HepG2 (cell line): Measurements from ENCODE around the gene CDKL2. TPM values are rescaled to one million over a fixed set of nuclear protein-coding genes. Genes with fewer than 3 reads are reported as not detected.
A peak's percentile ranks its signal among the peaks of the same experiment; 100 is the strongest.

Source experiments
- FOSL2 ChIP-seq: sonication (generic); formaldehyde crosslinking; IDR thresholded peaks from 2 replicates; pipeline ENCODE4 v1.4.0; 2020; ENCODE audit warnings: missing genetic modification reagents
- HOXA7 ChIP-seq: sonication (generic); formaldehyde crosslinking; IDR thresholded peaks from 2 replicates; pipeline ENCODE4 v1.8.1; 2022; ENCODE audit warnings: mild to moderate bottlenecking, missing genetic modification reagents, moderate library complexity
- PRMT3 ChIP-seq: sonication (generic); formaldehyde crosslinking; IDR thresholded peaks from 2 replicates; pipeline ENCODE4 v1.8.1; 2022; ENCODE audit warnings: low read depth, mild to moderate bottlenecking, moderate library complexity, missing genetic modification reagents, borderline replicate concordance
- SUZ12 ChIP-seq: fragments of 150-350 bp; IDR thresholded peaks from 2 replicates; pipeline ENCODE4 v1.6.1; 2014; ENCODE audit warnings: low read depth, low read length
- SYNCRIP ChIP-seq: fragments of 200-400 bp; formaldehyde crosslinking; IDR thresholded peaks from 2 replicates; pipeline ENCODE4 v1.6.1; 2018; ENCODE audit warnings: mild to moderate bottlenecking, low read depth, low read length; ENCODE audit not compliant: insufficient read depth
- TP53 ChIP-seq: sonication (generic); formaldehyde crosslinking; conservative IDR thresholded peaks from 2 replicates; pipeline ENCODE4 v1.4.0; 2020; ENCODE audit warnings: missing genetic modification reagents
- ZFYVE20 ChIP-seq: sonication (generic); formaldehyde crosslinking; IDR thresholded peaks from 2 replicates; pipeline ENCODE4 v1.8.0; 2023; ENCODE audit warnings: low read depth, mild to moderate bottlenecking, moderate library complexity, missing genetic modification reagents, borderline replicate concordance
- ZNF234 ChIP-seq: sonication (generic); formaldehyde crosslinking; conservative IDR thresholded peaks from 2 replicates; pipeline ENCODE4 v1.5.1; 2020; ENCODE audit warnings: mild to moderate bottlenecking, missing genetic modification reagents
- ZNF33A ChIP-seq: sonication (generic); formaldehyde crosslinking; IDR thresholded peaks from 2 replicates; pipeline ENCODE4 v1.5.1; 2020; ENCODE audit warnings: missing genetic modification reagents, mild to moderate bottlenecking, moderate library complexity, borderline replicate concordance
- ZNF34 ChIP-seq: sonication (generic); formaldehyde crosslinking; IDR thresholded peaks from 2 replicates; pipeline ENCODE4 v1.4.0; 2020; ENCODE audit warnings: mild to moderate bottlenecking, missing genetic modification reagents, borderline replicate concordance
- ZNF550 ChIP-seq: sonication (generic); formaldehyde crosslinking; IDR thresholded peaks from 2 replicates; pipeline ENCODE4 v1.4.0; 2020; ENCODE audit warnings: mild to moderate bottlenecking, missing genetic modification reagents, borderline replicate concordance
- ZNF761 ChIP-seq: sonication (generic); formaldehyde crosslinking; conservative IDR thresholded peaks from 2 replicates; pipeline ENCODE4 v1.4.0; 2020; ENCODE audit warnings: mild to moderate bottlenecking, missing genetic modification reagents
- ZSCAN31 ChIP-seq: sonication (generic); formaldehyde crosslinking; IDR thresholded peaks from 2 replicates; pipeline ENCODE4 v1.5.0; 2020; ENCODE audit warnings: low read depth, mild to moderate bottlenecking, missing genetic modification reagents
- polyA plus RNA-seq, 8 experiments: library from polyadenylated mRNA; depleted of rRNA in 3 of 8; stranded (reverse) in 7 of 8; unstranded in 1 of 8; fragments of >200 nt; fragmentation: Illumina TruSeq in 4 of 8; extraction: Trizol in 4 of 8; gene quantifications; 2 replicates each; pipeline versions ENCODE4 v1.2.1 to v1.2.3, GENCODE V29; 2011 to 2016; ENCODE audit warnings: low read depth in 4 of 8, missing spikeins in 1 of 8, mixed read lengths in 1 of 8; ENCODE audit not compliant: insufficient read depth in 1 of 8
- total RNA-seq, 5 experiments: library from RNA; depleted of rRNA; stranded (reverse); fragments of >200 nt; fragmentation: Illumina TruSeq; extraction: Trizol; gene quantifications; 2 replicates each; pipeline ENCODE4 v1.2.3, GENCODE V29; 2016; ENCODE audit warnings: low read depth in 1 of 5
- TF ChIP-seq, protein P1 (sequence below): sonication (generic); formaldehyde crosslinking; IDR thresholded peaks from 2 replicates; pipeline ENCODE4 v1.4.0; 2020; ENCODE audit warnings: missing genetic modification reagents
- TF ChIP-seq, protein P2 (sequence below): sonication (generic); formaldehyde crosslinking; IDR thresholded peaks from 2 replicates; pipeline ENCODE4; 2020; ENCODE audit warnings: missing genetic modification reagents, mild to moderate bottlenecking, borderline replicate concordance
- TF ChIP-seq, protein P3 (sequence below): sonication (generic); formaldehyde crosslinking; IDR thresholded peaks from 2 replicates; pipeline ENCODE4 v1.4.0; 2020; ENCODE audit warnings: missing genetic modification reagents
- TF ChIP-seq, protein P4 (sequence below): IDR thresholded peaks from 2 replicates; pipeline ENCODE4 v1.6.1; 2016; ENCODE audit warnings: low read depth

The CDKL2 gene
- total and polyA plus RNA-seq, 2 of the 13 experiments (the other 11 are each of a cell fraction or from before 2014, with no cell fraction given): not detected

DNA sequence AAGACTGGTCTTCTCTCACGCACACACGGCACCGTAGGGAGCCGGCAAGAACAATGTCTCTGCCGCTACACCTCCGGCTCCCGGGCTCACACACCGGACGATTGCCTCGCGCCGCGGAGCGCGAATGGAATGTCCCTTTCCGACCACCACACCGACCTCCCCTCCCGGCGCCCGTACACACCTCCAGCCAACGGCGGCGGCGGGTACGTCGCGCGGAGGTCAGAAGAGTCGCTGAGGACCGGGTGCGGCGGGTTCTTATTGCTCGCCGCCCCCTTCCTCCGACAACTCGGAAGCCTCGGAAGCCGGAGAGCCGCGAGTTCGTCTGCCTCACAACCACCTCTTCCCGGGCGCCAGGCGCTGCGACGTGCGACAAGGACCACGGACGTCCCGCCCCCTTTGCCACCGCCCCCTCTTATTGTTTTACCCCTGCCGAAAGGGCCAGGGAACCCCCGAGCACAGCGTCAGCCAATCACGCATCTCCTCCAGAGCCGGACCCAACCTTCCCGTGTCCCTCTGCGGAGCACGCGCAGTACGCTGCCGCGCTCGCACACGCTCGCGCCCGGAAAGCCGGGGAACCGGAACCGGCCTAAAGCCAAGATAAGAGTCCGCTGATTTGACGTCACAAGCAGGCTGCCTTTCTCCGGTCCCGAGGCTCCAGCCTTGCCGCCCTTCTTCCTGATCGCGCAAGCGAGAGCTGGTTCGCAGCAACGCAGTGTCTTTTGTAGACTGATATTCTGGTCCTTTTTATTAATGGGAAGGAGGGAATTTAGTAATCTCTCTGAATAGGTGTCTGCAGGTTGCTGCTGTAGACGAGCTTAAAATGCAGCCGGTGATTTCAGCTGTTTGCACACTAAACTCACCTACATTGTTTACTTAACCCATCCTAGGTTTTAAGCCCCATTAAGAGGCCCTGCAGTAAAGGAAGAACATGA lies 43.0 kb upstream of the CDKL2 start, which contains the start of gene G3BP2 (continued):
- TF ChIP-seq, protein P1, sequence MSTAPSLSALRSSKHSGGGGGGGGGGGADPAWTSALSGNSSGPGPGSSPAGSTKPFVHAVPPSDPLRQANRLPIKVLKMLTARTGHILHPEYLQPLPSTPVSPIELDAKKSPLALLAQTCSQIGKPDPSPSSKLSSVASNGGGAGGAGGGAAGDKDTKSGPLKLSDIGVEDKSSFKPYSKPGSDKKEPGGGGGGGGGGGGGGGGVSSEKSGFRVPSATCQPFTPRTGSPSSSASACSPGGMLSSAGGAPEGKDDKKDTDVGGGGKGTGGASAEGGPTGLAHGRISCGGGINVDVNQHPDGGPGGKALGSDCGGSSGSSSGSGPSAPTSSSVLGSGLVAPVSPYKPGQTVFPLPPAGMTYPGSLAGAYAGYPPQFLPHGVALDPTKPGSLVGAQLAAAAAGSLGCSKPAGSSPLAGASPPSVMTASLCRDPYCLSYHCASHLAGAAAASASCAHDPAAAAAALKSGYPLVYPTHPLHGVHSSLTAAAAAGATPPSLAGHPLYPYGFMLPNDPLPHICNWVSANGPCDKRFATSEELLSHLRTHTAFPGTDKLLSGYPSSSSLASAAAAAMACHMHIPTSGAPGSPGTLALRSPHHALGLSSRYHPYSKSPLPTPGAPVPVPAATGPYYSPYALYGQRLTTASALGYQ (CRISPR knock-in tag): peak; percentile 39; the same call in 1 of the 2 replicates
- TF ChIP-seq HOXA7 (CRISPR knock-in tag): no peak; the same call in 1 of the 2 replicates
- no peak for TF ChIP-seq TP53 (CRISPR knock-in tag)
- TF ChIP-seq FOSL2 (CRISPR knock-in tag): no peak
- 0 out of 2 replicates have a peak, but pooled peaks have one; percentile 61 for TF ChIP-seq PRMT3 (CRISPR knock-in tag)
- no peak for TF ChIP-seq ZNF550
- peak; percentile 70; the same call in 1 of the 2 replicates for TF ChIP-seq ZNF234
- no peak for TF ChIP-seq SYNCRIP
- TF ChIP-seq, protein P2, sequence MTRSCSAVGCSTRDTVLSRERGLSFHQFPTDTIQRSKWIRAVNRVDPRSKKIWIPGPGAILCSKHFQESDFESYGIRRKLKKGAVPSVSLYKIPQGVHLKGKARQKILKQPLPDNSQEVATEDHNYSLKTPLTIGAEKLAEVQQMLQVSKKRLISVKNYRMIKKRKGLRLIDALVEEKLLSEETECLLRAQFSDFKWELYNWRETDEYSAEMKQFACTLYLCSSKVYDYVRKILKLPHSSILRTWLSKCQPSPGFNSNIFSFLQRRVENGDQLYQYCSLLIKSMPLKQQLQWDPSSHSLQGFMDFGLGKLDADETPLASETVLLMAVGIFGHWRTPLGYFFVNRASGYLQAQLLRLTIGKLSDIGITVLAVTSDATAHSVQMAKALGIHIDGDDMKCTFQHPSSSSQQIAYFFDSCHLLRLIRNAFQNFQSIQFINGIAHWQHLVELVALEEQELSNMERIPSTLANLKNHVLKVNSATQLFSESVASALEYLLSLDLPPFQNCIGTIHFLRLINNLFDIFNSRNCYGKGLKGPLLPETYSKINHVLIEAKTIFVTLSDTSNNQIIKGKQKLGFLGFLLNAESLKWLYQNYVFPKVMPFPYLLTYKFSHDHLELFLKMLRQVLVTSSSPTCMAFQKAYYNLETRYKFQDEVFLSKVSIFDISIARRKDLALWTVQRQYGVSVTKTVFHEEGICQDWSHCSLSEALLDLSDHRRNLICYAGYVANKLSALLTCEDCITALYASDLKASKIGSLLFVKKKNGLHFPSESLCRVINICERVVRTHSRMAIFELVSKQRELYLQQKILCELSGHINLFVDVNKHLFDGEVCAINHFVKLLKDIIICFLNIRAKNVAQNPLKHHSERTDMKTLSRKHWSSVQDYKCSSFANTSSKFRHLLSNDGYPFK: peak; percentile 77; the same call in 1 of the 2 replicates
- no peak for TF ChIP-seq SUZ12
- TF ChIP-seq ZNF761: peak; percentile 80; the same call in 1 of the 2 replicates
- peak; percentile 90 for TF ChIP-seq ZSCAN31 (CRISPR knock-in tag)
- no peak for TF ChIP-seq ZNF34
- TF ChIP-seq, protein P3, sequence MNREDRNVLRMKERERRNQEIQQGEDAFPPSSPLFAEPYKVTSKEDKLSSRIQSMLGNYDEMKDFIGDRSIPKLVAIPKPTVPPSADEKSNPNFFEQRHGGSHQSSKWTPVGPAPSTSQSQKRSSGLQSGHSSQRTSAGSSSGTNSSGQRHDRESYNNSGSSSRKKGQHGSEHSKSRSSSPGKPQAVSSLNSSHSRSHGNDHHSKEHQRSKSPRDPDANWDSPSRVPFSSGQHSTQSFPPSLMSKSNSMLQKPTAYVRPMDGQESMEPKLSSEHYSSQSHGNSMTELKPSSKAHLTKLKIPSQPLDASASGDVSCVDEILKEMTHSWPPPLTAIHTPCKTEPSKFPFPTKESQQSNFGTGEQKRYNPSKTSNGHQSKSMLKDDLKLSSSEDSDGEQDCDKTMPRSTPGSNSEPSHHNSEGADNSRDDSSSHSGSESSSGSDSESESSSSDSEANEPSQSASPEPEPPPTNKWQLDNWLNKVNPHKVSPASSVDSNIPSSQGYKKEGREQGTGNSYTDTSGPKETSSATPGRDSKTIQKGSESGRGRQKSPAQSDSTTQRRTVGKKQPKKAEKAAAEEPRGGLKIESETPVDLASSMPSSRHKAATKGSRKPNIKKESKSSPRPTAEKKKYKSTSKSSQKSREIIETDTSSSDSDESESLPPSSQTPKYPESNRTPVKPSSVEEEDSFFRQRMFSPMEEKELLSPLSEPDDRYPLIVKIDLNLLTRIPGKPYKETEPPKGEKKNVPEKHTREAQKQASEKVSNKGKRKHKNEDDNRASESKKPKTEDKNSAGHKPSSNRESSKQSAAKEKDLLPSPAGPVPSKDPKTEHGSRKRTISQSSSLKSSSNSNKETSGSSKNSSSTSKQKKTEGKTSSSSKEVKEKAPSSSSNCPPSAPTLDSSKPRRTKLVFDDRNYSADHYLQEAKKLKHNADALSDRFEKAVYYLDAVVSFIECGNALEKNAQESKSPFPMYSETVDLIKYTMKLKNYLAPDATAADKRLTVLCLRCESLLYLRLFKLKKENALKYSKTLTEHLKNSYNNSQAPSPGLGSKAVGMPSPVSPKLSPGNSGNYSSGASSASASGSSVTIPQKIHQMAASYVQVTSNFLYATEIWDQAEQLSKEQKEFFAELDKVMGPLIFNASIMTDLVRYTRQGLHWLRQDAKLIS: no peak
- no peak for TF ChIP-seq ZFYVE20
- TF ChIP-seq, protein P4, sequence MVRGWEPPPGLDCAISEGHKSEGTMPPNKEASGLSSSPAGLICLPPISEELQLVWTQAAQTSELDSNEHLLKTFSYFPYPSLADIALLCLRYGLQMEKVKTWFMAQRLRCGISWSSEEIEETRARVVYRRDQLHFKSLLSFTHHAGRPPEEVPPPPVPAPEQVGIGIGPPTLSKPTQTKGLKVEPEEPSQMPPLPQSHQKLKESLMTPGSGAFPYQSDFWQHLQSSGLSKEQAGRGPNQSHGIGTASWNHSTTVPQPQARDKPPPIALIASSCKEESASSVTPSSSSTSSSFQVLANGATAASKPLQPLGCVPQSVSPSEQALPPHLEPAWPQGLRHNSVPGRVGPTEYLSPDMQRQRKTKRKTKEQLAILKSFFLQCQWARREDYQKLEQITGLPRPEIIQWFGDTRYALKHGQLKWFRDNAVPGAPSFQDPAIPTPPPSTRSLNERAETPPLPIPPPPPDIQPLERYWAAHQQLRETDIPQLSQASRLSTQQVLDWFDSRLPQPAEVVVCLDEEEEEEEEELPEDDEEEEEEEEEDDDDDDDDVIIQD (CRISPR knock-in tag): peak; percentile 52; the same call in 1 of the 2 replicates
- TF ChIP-seq ZNF33A (CRISPR knock-in tag): no peak
